MM.1S (cell line): ENCODE data around the gene TFDP1.

Experiments
- EZH2 ChIP-seq: fragments of 300-600 bp; sonication (generic); optimal IDR thresholded peaks from 2 replicates; pipeline ENCODE3; 2017; ENCODE audit warnings: low read depth, mild to moderate bottlenecking, antibody characterized with exemption, low read length, mixed read lengths
- EZH2phosphoT487 ChIP-seq: fragments of 300-600 bp; sonication (generic); IDR thresholded peaks from 2 replicates; pipeline ENCODE4 v1.6.1; 2018; ENCODE audit warnings: antibody characterized with exemption, low read length
- TF ChIP-seq, protein P1 (sequence below): fragments of 300-600 bp; sonication (generic); IDR thresholded peaks from 2 replicates; pipeline ENCODE4 v1.5.1; 2016; ENCODE audit warnings: antibody characterized with exemption, low read length, mixed read lengths

- TF ChIP-seq EZH2phosphoT487 (no peak), EZH2 (no peak)
- TF ChIP-seq, protein P1, sequence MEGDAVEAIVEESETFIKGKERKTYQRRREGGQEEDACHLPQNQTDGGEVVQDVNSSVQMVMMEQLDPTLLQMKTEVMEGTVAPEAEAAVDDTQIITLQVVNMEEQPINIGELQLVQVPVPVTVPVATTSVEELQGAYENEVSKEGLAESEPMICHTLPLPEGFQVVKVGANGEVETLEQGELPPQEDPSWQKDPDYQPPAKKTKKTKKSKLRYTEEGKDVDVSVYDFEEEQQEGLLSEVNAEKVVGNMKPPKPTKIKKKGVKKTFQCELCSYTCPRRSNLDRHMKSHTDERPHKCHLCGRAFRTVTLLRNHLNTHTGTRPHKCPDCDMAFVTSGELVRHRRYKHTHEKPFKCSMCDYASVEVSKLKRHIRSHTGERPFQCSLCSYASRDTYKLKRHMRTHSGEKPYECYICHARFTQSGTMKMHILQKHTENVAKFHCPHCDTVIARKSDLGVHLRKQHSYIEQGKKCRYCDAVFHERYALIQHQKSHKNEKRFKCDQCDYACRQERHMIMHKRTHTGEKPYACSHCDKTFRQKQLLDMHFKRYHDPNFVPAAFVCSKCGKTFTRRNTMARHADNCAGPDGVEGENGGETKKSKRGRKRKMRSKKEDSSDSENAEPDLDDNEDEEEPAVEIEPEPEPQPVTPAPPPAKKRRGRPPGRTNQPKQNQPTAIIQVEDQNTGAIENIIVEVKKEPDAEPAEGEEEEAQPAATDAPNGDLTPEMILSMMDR: no peak
Measured at GRCh38 chr13:113547238-113547971, 37.1 kb upstream of the TFDP1 start.
